GM18499 (cell line): ENCODE measurements around the gene ZSCAN2.
A peak's percentile ranks its signal among the peaks of the same experiment; 100 is the strongest.

Source experiments
- ATAC-seq: cut with Tn5 transposase; IDR thresholded peaks from one replicate; pipeline ENCODE4 v1.9.1; 2021; ENCODE audit warnings: moderate number of reproducible peaks; ENCODE audit not compliant: insufficient read depth, unreplicated experiment

Gene ZSCAN2

GRCh38 chr15:84597296-84597695 lies 3.5 kb upstream of the ZSCAN2 start:
- ATAC-seq = no peak

GRCh38 chr15:84598250-84598649 lies 2.6 kb upstream of the ZSCAN2 start:
- ATAC-seq = peak; percentile 53

GRCh38 chr15:84598993-84599392 lies 1.8 kb upstream of the ZSCAN2 start:
- no peak for ATAC-seq

- no peak for ATAC-seq
Measured at GRCh38 chr15:84599906-84600305, 903 bp upstream of the ZSCAN2 start.

GRCh38 chr15:84600331-84600686 lies 500 bp upstream of the ZSCAN2 start:
- no peak for ATAC-seq

GRCh38 chr15:84601555-84601838 lies 688 bp downstream of the ZSCAN2 start:
- ATAC-seq = no peak

- ATAC-seq = no peak
Measured at GRCh38 chr15:84603630-84604379, 3.0 kb downstream of the ZSCAN2 start.

GRCh38 chr15:84604826-84605553 lies 4.2 kb downstream of the ZSCAN2 start:
- ATAC-seq = no peak

- no peak for ATAC-seq
Measured at GRCh38 chr15:84605554-84605882, 4.7 kb downstream of the ZSCAN2 start.

- no peak for ATAC-seq
Measured at GRCh38 chr15:84606653-84607120, 5.9 kb downstream of the ZSCAN2 start.

GRCh38 chr15:84608707-84609284 lies 8.0 kb downstream of the ZSCAN2 start:
- no peak for ATAC-seq

- no peak for ATAC-seq
Measured at GRCh38 chr15:84609818-84610525, 9.2 kb downstream of the ZSCAN2 start.

- no peak for ATAC-seq
Measured at GRCh38 chr15:84611631-84612030, 10.8 kb downstream of the ZSCAN2 start.

GRCh38 chr15:84616235-84616634 lies 15.4 kb downstream of the ZSCAN2 start:
- no peak for ATAC-seq

GRCh38 chr15:84620626-84621025 lies 19.8 kb downstream of the ZSCAN2 start:
- ATAC-seq = no peak

- no peak for ATAC-seq
Measured at GRCh38 chr15:84621358-84621979, 20.7 kb downstream of the ZSCAN2 start.

GRCh38 chr15:84624359-84624758 lies 23.6 kb downstream of the ZSCAN2 start:
- no peak for ATAC-seq

- ATAC-seq = no peak
Measured at GRCh38 chr15:84625123-84625522, 24.3 kb downstream of the ZSCAN2 start.

GRCh38 chr15:84629033-84629432 lies 28.2 kb downstream of the ZSCAN2 start:
- ATAC-seq = no peak

- ATAC-seq = no peak
Measured at GRCh38 chr15:84631706-84632272, 31.0 kb downstream of the ZSCAN2 start.
